Endothelial cell of umbilical vein (primary cell): ENCODE data around the gene SIRPA. TPM values are rescaled to one million over a fixed set of nuclear protein-coding genes. Genes with fewer than 3 reads are reported as not detected.

Source experiments
- BruUV-seq: library from RNA; stranded (reverse); fragments of 400-500 nt; replicated peaks from 2 replicates; lab custom pipeline; 2021; lab: Mats Ljungman, UMichigan
- CTCF ChIA-PET: fragments of 300-600, 350-600 bp; sonication (Branson Sonifier 250); formaldehyde crosslinking; loops from one replicate; lab custom pipeline; 2021; ENCODE audit warnings: antibody characterized with exemption, inconsistent platforms; lab: Charles Lee
- POLR2A ChIA-PET: fragments of 300-600, 350-600 bp; sonication (Branson Sonifier 250); formaldehyde crosslinking; loops from one replicate; lab custom pipeline; 2021; ENCODE audit warnings: antibody characterized with exemption, inconsistent platforms; lab: Charles Lee
- DNase-seq: peaks from one replicate; pipeline ENCODE4 v3.0.0-alpha.2; 2011; ENCODE audit warnings: low read depth, low spot score
- FAIRE-seq: peaks from 2 replicates; lab custom pipeline; 2011; peaks lifted over from hg19 to GRCh38; lab: Jason Lieb, UNC
- H2AFZ ChIP-seq: 2 replicates; pipeline ENCODE4 v1.6.0; 2012; ENCODE audit warnings: low read depth, low read length, control low read depth, inconsistent platforms
- H3K27ac ChIP-seq: 2 replicates; pipeline ENCODE4 v1.5.1; 2011; ENCODE audit warnings: low read depth, mild to moderate bottlenecking, control low read depth, low read length, moderate library complexity; ENCODE audit not compliant: insufficient read depth
- H3K27me3 ChIP-seq, 2 experiments: 2 replicates each; pipeline versions ENCODE4 v1.6.0 to v1.6.1; 2011; ENCODE audit warnings: low read length in 2 of 2, mixed read lengths in 1 of 2; ENCODE audit not compliant: control insufficient read depth in 2 of 2, insufficient read depth in 2 of 2
- H3K36me3 ChIP-seq, 2 experiments: 2 replicates in 1 of 2; 3 replicates in 1 of 2; pipeline ENCODE4 v1.5.1; 2011; ENCODE audit warnings: low read length in 2 of 2, mild to moderate bottlenecking in 1 of 2, moderate library complexity in 1 of 2; ENCODE audit not compliant: control insufficient read depth in 2 of 2, insufficient read depth in 2 of 2; ENCODE audit errors: extremely low read depth in 1 of 2
- H3K4me1 ChIP-seq: 3 replicates; pipeline ENCODE4 v1.5.1; 2011; ENCODE audit warnings: mild to moderate bottlenecking, low read length; ENCODE audit not compliant: control insufficient read depth, insufficient read depth; ENCODE audit errors: extremely low read depth
- H3K4me2 ChIP-seq: 2 replicates; pipeline ENCODE4 v1.6.1; 2011; ENCODE audit warnings: low read length, control low read depth, mixed read lengths; ENCODE audit not compliant: insufficient read depth
- H3K4me3 ChIP-seq, 3 experiments: fragments of 200-600 bp in 1 of 3; sonication (generic), shearing (Covaris generic) in 1 of 3; replicated peaks in 1 of 3; 2 replicates each; pipeline ENCODE4 v1.5.1; 2011 to 2016; ENCODE audit warnings: control low read depth in 3 of 3, low read length in 3 of 3, mild to moderate bottlenecking in 2 of 3, inconsistent platforms in 1 of 3, low read depth in 1 of 3, moderate library complexity in 1 of 3; ENCODE audit not compliant: insufficient read depth in 1 of 3
- H3K79me2 ChIP-seq: 2 replicates; pipeline ENCODE4 v1.6.0; 2012; ENCODE audit warnings: low read length, inconsistent platforms; ENCODE audit not compliant: control insufficient read depth, insufficient read depth
- H3K9ac ChIP-seq: replicated peaks from 2 replicates; pipeline ENCODE3; 2011; ENCODE audit warnings: low read length, control low read depth; ENCODE audit not compliant: insufficient read depth; ENCODE audit errors: extremely low read depth
- H3K9me1 ChIP-seq: replicated peaks from 3 replicates; pipeline ENCODE4 v1.6.0; 2011; ENCODE audit warnings: mild to moderate bottlenecking, low read length; ENCODE audit not compliant: control insufficient read depth, insufficient read depth; ENCODE audit errors: extremely low read depth
- H3K9me3 ChIP-seq: replicated peaks from 2 replicates; pipeline ENCODE4 v1.5.1; 2012; ENCODE audit warnings: low read length, inconsistent platforms; ENCODE audit not compliant: control insufficient read depth, insufficient read depth
- H4K20me1 ChIP-seq: replicated peaks from 2 replicates; pipeline ENCODE3; 2011; ENCODE audit warnings: mild to moderate bottlenecking, low read length; ENCODE audit not compliant: control insufficient read depth, insufficient read depth; ENCODE audit errors: extremely low read depth
- CTCF ChIP-seq, 2 donors: IDR thresholded peaks; 1 replicate in 1 of 2; 2 replicates in 1 of 2; pipeline ENCODE4 v1.5.1; 2011; ENCODE audit warnings: low read length in 2 of 2, mild to moderate bottlenecking in 2 of 2, moderate library complexity in 2 of 2, control low read depth in 1 of 2, inconsistent platforms in 1 of 2, low read depth in 1 of 2; ENCODE audit not compliant: insufficient read depth in 1 of 2; ENCODE audit errors: extremely low read depth in 1 of 2
- EZH2 ChIP-seq: IDR thresholded peaks from 2 replicates; pipeline ENCODE4 v1.6.1; 2012; ENCODE audit warnings: borderline replicate concordance, low read depth, mild to moderate bottlenecking, moderate library complexity, low read length, inconsistent platforms; ENCODE audit not compliant: severe bottlenecking
- FOS ChIP-seq: IDR thresholded peaks from 2 replicates; pipeline ENCODE4 v1.6.1; 2011; ENCODE audit warnings: mild to moderate bottlenecking, low read length, moderate library complexity, borderline replicate concordance; ENCODE audit not compliant: insufficient read depth
- GATA2 ChIP-seq: IDR thresholded peaks from 2 replicates; pipeline ENCODE4 v1.7.0; 2011; ENCODE audit warnings: low read depth, mild to moderate bottlenecking, moderate library complexity, mixed read lengths, low read length; ENCODE audit not compliant: insufficient read length, insufficient read depth
- JUN ChIP-seq: IDR thresholded peaks from 2 replicates; pipeline ENCODE4 v1.6.1; 2011; ENCODE audit warnings: borderline replicate concordance, low read depth; ENCODE audit not compliant: insufficient read length, insufficient read depth
- MAX ChIP-seq: IDR thresholded peaks from 2 replicates; pipeline ENCODE4 v1.6.1; 2011; ENCODE audit not compliant: insufficient read depth, insufficient read length
- MYC ChIP-seq: IDR thresholded peaks from one replicate; pipeline ENCODE4 v1.6.1; 2011; ENCODE audit warnings: mild to moderate bottlenecking, low read depth, low read length
- POLR2A ChIP-seq: IDR thresholded peaks from 2 replicates; pipeline ENCODE4 v1.6.1; 2012; ENCODE audit warnings: low read depth, mild to moderate bottlenecking, control low read depth, low read length
- POLR2AphosphoS5 ChIP-seq: IDR thresholded peaks from 2 replicates; pipeline ENCODE4 v1.6.1; 2012; ENCODE audit warnings: low read depth, mild to moderate bottlenecking, control low read depth, low read length, moderate library complexity; ENCODE audit not compliant: insufficient read depth
- dilution Hi-C: fragments of 300-500 bp; cut with MboI; formaldehyde crosslinking; loops from one replicate; pipeline ENCODE4 v1.15.0; 2019; ENCODE audit warnings: low sequenced_read_pairs; ENCODE audit not compliant: extremely low pct_ligation_motif_present
- intact Hi-C: fragments of 100-400 bp; cut with micrococcal nuclease; formaldehyde crosslinking; loops from one replicate; pipeline ENCODE4 v1.10.0; 2022
- polyA plus RNA-seq, 4 experiments: library from polyadenylated mRNA; depleted of rRNA in 3 of 4; stranded (reverse) in 3 of 4; unstranded in 1 of 4; fragments of >200 nt; gene quantifications; 2 replicates each; pipeline versions ENCODE4 v1.2.1 to v1.2.3, GENCODE V29; 2011 to 2012; ENCODE audit warnings: missing spikeins in 1 of 4
- total RNA-seq: library from RNA; stranded (reverse); gene quantifications from 2 replicates; pipeline ENCODE4 v1.2.3, GENCODE V29; 2021

The SIRPA gene
- total and polyA plus RNA-seq, 2 donors (not counting 3 experiments of a cell fraction or from before 2014, with no cell fraction given): 29.9 to 59.2 TPM

- POLR2A ChIA-PET: no interaction called here
- H3K4me1 ChIP-seq: no peaks in the 10 kb centered on the region
- no peaks in the 10 kb centered on the region for H3K9me1 ChIP-seq
- dilution Hi-C loops: no loop called here
- no peak overlapping the region for H2AFZ ChIP-seq
- peaks cover 0 to 2% of the 10 kb centered on the region in 2 experiments for H3K36me3 ChIP-seq
- peaks cover 13 to 26% of the 10 kb centered on the region in 2 experiments for H3K27me3 ChIP-seq
- FAIRE-seq: no peak
- DNase-seq: no peak
- H3K27ac ChIP-seq: no peak overlapping the region
- no peaks in the 10 kb centered on the region for H3K9me3 ChIP-seq
- H3K79me2 ChIP-seq: no peaks in the 10 kb centered on the region
- no peak overlapping the region for H3K9ac ChIP-seq
- no peak overlapping the region for H3K4me2 ChIP-seq
- TF ChIP-seq POLR2AphosphoS5 (no peak), CTCF (IDR thresholded peaks at IDR 0.05; ENCODE audit: extremely low read depth in 1 of 2, insufficient read depth in 1 of 2, low read depth in 1 of 2, low read length in 2 of 2) (no peak), EZH2 (no peak), JUN (no peak), POLR2A (no peak), MAX (no peak), GATA2 (no peak), MYC (no peak), FOS (no peak)
- CTCF ChIA-PET: interaction anchor here (1.1 to 1.6 kb wide), 2 partner anchors 23 to 229 kb away, joined by 3 to 6 read pairs; no protein-coding TSS in a partner anchor
- no peak overlapping the region for H3K4me3 ChIP-seq
- no peaks in the 10 kb centered on the region for H4K20me1 ChIP-seq
- intact Hi-C loops: no loop called here
- no TSS peak for BruUV-seq
These were observed 48.2 kb downstream of the SIRPA start for GRCh38 chr20:1943275-1944002.
